Measurements from ENCODE around the gene ANTXR1. TPM values are rescaled to one million over a fixed set of nuclear protein-coding genes. Genes with fewer than 3 reads are reported as not detected.

Gene ANTXR1
- total RNA-seq, 1 experiment from 2014 or later: 181 TPM

DNA sequence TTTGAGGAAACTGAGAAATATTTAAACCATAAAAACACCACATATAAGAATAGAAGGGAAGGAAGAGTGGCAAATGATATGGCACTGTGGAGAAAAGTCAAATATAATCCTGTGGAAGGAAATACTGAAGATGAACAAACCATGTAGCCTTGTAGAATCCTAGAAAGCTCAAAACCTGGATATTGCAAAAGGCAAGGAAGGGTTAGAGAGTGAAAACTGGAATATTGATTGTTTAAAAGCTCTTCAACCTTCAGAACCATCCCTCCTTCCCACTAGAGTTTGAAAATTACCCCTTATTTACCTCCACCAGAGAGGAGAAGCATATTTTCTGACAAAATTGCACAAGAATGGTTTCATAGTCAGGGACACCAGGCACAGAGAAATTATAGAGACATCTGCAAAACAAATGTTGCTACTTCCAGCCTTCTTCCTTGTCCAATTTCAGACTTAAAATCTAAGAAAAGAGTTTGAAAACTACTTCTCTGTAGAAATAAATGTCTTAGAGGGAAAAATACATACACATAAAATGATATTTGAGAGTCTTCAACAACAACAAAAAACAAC lies 48.0 kb downstream of the ANTXR1 start:
- Histone ChIP-seq H3K27me3 (replicated peaks; ENCODE audit: insufficient read depth, low read depth, low read length, poor library complexity) (no peaks in the 10 kb centered on the region), H3K4me1 (ENCODE audit: insufficient read depth, low read length, poor library complexity, severe bottlenecking) (no peaks in the 10 kb centered on the region), H3K9me3 (ENCODE audit: low read depth, low read length, poor library complexity, severe bottlenecking) (peaks cover 7% of the 10 kb centered on the region), H3K27ac (ENCODE audit: low read depth, low read length, poor library complexity, severe bottlenecking) (peak overlapping the region; percentile 11), H3K36me3 (ENCODE audit: insufficient read depth, low read length, poor library complexity, severe bottlenecking) (peaks cover 9% of the 10 kb centered on the region), H3K4me3 (ENCODE audit: low read depth, low read length, poor library complexity, severe bottlenecking) (no peak overlapping the region)
- intact Hi-C loops (cut with micrococcal nuclease; ENCODE audit: unreplicated experiment): no loop called here
- CTCF ChIA-PET: interaction anchor here (0.6 to 0.7 kb wide), 2 partner anchors 21 to 167 kb away, joined by 3 to 4 read pairs; no protein-coding TSS in a partner anchor
- no peak for TF ChIP-seq EZH2 (IDR thresholded peaks at IDR 0.05; ENCODE audit: borderline replicate concordance, low read depth, low read length, poor library complexity, severe bottlenecking)
- TF ChIP-seq, protein P1, sequence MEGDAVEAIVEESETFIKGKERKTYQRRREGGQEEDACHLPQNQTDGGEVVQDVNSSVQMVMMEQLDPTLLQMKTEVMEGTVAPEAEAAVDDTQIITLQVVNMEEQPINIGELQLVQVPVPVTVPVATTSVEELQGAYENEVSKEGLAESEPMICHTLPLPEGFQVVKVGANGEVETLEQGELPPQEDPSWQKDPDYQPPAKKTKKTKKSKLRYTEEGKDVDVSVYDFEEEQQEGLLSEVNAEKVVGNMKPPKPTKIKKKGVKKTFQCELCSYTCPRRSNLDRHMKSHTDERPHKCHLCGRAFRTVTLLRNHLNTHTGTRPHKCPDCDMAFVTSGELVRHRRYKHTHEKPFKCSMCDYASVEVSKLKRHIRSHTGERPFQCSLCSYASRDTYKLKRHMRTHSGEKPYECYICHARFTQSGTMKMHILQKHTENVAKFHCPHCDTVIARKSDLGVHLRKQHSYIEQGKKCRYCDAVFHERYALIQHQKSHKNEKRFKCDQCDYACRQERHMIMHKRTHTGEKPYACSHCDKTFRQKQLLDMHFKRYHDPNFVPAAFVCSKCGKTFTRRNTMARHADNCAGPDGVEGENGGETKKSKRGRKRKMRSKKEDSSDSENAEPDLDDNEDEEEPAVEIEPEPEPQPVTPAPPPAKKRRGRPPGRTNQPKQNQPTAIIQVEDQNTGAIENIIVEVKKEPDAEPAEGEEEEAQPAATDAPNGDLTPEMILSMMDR (conservative IDR thresholded peaks at IDR 0.05; ENCODE audit: low read depth, low read length): no peak
- DNase-seq (ENCODE audit: low spot score): no peak
- no TSS peak for BruUV-seq (replicated peaks)
- POLR2A ChIA-PET (ENCODE audit: low non-redundant PET): no interaction called here

- BruUV-seq (replicated peaks): no TSS peak
Measured at GRCh38 chr2:69061525-69061924, 48.5 kb downstream of the ANTXR1 start.

GRCh38 chr2:69062307-69062962 lies 49.5 kb downstream of the ANTXR1 start:
- peaks cover 7% of the 10 kb centered on the region for H3K9me3 ChIP-seq (ENCODE audit: low read depth, low read length, poor library complexity, severe bottlenecking)
- intact Hi-C loops (cut with micrococcal nuclease; ENCODE audit: unreplicated experiment): no loop called here
- peaks cover 9% of the 10 kb centered on the region for H3K36me3 ChIP-seq (ENCODE audit: insufficient read depth, low read length, poor library complexity, severe bottlenecking)
- no TSS peak for BruUV-seq (replicated peaks)
- CTCF ChIA-PET: no interaction called here
- no peaks in the 10 kb centered on the region for H3K4me1 ChIP-seq (ENCODE audit: insufficient read depth, low read length, poor library complexity, severe bottlenecking)
- H3K4me3 ChIP-seq (ENCODE audit: low read depth, low read length, poor library complexity, severe bottlenecking): no peak overlapping the region
- POLR2A ChIA-PET (ENCODE audit: low non-redundant PET): no interaction called here
- TF ChIP-seq, protein P1 (conservative IDR thresholded peaks at IDR 0.05; ENCODE audit: low read depth, low read length): no peak
- TF ChIP-seq EZH2 (IDR thresholded peaks at IDR 0.05; ENCODE audit: borderline replicate concordance, low read depth, low read length, poor library complexity, severe bottlenecking): no peak
- DNase-seq (ENCODE audit: low spot score): no peak
- no peak overlapping the region for H3K27ac ChIP-seq (ENCODE audit: low read depth, low read length, poor library complexity, severe bottlenecking)
- H3K27me3 ChIP-seq (replicated peaks; ENCODE audit: insufficient read depth, low read depth, low read length, poor library complexity): no peaks in the 10 kb centered on the region

More at GRCh38 chr2:69061525-69061924, 48.5 kb downstream of the ANTXR1 start:
- Histone ChIP-seq H3K9me3 (ENCODE audit: low read depth, low read length, poor library complexity, severe bottlenecking) (peaks cover 7% of the 10 kb centered on the region), H3K36me3 (ENCODE audit: insufficient read depth, low read length, poor library complexity, severe bottlenecking) (peaks cover 9% of the 10 kb centered on the region), H3K4me1 (ENCODE audit: insufficient read depth, low read length, poor library complexity, severe bottlenecking) (no peaks in the 10 kb centered on the region), H3K4me3 (ENCODE audit: low read depth, low read length, poor library complexity, severe bottlenecking) (no peak overlapping the region), H3K27me3 (replicated peaks; ENCODE audit: insufficient read depth, low read depth, low read length, poor library complexity) (no peaks in the 10 kb centered on the region), H3K27ac (ENCODE audit: low read depth, low read length, poor library complexity, severe bottlenecking) (no peak overlapping the region)
- ChIA-PET CTCF (interaction anchor here (0.6 to 0.7 kb wide), 2 partner anchors 22 to 166 kb away, joined by 3 to 4 read pairs; no protein-coding TSS in a partner anchor), POLR2A (ENCODE audit: low non-redundant PET) (no interaction called here)
- no peak for DNase-seq (ENCODE audit: low spot score)
- intact Hi-C loops (cut with micrococcal nuclease; ENCODE audit: unreplicated experiment): no loop called here
- TF ChIP-seq, protein P1 (conservative IDR thresholded peaks at IDR 0.05; ENCODE audit: low read depth, low read length): no peak
- no peak for TF ChIP-seq EZH2 (IDR thresholded peaks at IDR 0.05; ENCODE audit: borderline replicate concordance, low read depth, low read length, poor library complexity, severe bottlenecking)

Data from A673 (cell line).